ENCODE data around the gene FAM221A. TPM values are rescaled to one million over a fixed set of nuclear protein-coding genes. Genes with fewer than 3 reads are reported as not detected.

FAM221A gene
- total and polyA plus RNA-seq, 9 of the 15 experiments (the other 6 are each of a cell fraction or from before 2014, with no cell fraction given) = not detected

DNA sequence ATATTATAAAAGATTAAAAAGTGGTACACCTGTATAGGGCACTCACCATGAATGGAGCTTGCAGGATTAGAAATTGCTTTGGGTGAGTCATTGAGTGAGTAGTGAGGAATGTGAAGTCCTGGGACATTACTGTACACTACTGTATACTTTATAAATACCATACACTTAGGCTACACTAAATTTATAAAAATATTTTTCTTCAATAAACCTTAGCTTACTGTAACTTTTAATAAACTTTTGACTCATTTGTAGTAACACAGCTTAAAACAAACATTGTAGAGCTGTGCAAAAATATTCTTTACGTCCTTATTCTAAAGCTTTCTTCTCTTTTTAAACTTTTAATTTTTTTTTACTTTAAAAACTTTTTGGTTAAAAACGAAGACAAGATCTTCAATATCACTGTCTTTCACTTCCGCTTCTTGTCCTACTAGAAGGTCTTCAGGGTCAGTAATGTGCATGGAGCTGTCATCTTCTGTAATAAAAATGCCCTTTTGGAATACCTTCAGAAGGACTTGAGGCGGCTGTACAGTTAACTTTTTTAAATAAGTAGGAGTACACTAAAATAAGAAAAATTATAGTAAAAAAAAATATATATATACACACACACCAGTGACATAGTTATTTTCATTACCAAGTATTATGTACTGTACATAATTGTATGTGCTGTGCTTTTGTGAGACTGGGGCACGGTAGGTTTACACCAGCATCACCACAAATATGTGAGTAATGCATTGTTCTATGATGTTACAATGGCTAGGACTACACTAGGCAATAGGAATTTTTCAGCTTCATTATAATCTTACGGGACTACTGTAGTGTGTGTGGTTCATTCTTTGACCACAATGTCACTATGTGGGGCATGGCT lies 33.5 kb downstream of the FAM221A start:
- H4K20me1 ChIP-seq (replicated peaks; ENCODE audit: control insufficient read depth, insufficient read depth, low read length) = no peaks in the 10 kb centered on the region
- no TSS peak for BruUV-seq (replicated peaks)
- FAIRE-seq (no peak), DNase-seq (ENCODE audit: extremely low read depth in 1 of 4, low spot score in 3 of 4) (no peak), ATAC-seq (no peak)
- ChIA-PET CTCF (ENCODE audit: low intra/inter-chr PET ratio) (interaction anchor here (0.6 to 4.8 kb wide), 6 partner anchors 16 to 529 kb away, joined by 3 to 73 read pairs (median 8); no protein-coding TSS in a partner anchor), POLR2A (no interaction called here)
- TF ChIP-seq ILK (tag; IDR thresholded peaks at IDR 0.05; ENCODE audit: borderline replicate concordance, low read depth) (no peak), ZNF316 (IDR thresholded peaks at IDR 0.05) (no peak), NR1H2 (CRISPR knock-in tag; IDR thresholded peaks at IDR 0.05) (no peak), HOXB6 (CRISPR knock-in tag; IDR thresholded peaks at IDR 0.05; ENCODE audit: borderline replicate concordance) (no peak), TCF3 (CRISPR knock-in tag; IDR thresholded peaks at IDR 0.05) (no peak), GABPB1 (CRISPR knock-in tag; IDR thresholded peaks at IDR 0.05) (no peak), FUS (optimal IDR thresholded peaks at IDR 0.05; ENCODE audit: low read depth, low read length) (no peak), SRSF3 (IDR thresholded peaks at IDR 0.05; ENCODE audit: insufficient read depth, low read length) (no peak), OTX1 (CRISPR knock-in tag; IDR thresholded peaks at IDR 0.05) (no peak), ELK3 (CRISPR knock-in tag; IDR thresholded peaks at IDR 0.05) (no peak), ZNF41 (CRISPR knock-in tag; conservative IDR thresholded peaks at IDR 0.05) (no peak), NFE2 (IDR thresholded peaks at IDR 0.05; ENCODE audit: low read depth) (no peak), BRF1 (IDR thresholded peaks at IDR 0.05; ENCODE audit: borderline replicate concordance, extremely low read depth, insufficient read length) (no peak), ZNF707 (CRISPR knock-in tag; conservative IDR thresholded peaks at IDR 0.05) (no peak)
- TF ChIP-seq, protein P1, sequence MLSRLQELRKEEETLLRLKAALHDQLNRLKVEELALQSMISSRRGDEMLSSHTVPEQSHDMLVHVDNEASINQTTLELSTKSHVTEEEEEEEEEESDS (CRISPR knock-in tag; IDR thresholded peaks at IDR 0.05) = no peak
- TF ChIP-seq, protein P2, sequence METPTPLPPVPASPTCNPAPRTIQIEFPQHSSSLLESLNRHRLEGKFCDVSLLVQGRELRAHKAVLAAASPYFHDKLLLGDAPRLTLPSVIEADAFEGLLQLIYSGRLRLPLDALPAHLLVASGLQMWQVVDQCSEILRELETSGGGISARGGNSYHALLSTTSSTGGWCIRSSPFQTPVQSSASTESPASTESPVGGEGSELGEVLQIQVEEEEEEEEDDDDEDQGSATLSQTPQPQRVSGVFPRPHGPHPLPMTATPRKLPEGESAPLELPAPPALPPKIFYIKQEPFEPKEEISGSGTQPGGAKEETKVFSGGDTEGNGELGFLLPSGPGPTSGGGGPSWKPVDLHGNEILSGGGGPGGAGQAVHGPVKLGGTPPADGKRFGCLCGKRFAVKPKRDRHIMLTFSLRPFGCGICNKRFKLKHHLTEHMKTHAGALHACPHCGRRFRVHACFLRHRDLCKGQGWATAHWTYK (CRISPR knock-in tag; IDR thresholded peaks at IDR 0.05) = no peak
- intact Hi-C loops (cut with micrococcal nuclease) (loop anchor here (2.0 to 10.0 kb wide), 4 partner anchors 17 to 437 kb away; no protein-coding TSS in a partner anchor), in situ Hi-C loops (cut with MboI) (loop anchor here (25.0 kb wide), 1 partner anchor 451 kb away; no protein-coding TSS in a partner anchor)
- H3K4me1 ChIP-seq (replicated peaks in 1 of 2; ENCODE audit: control insufficient read depth in 2 of 2, insufficient read depth in 2 of 2, low read length in 2 of 2) = no peaks in the 10 kb centered on the region
- no peaks in the 10 kb centered on the region for H3K9me1 ChIP-seq (ENCODE audit: control insufficient read depth, insufficient read depth, low read length)
- H3K79me2 ChIP-seq (ENCODE audit: control insufficient read depth, insufficient read depth, low read length) = no peaks in the 10 kb centered on the region
- no peak overlapping the region for H3K9ac ChIP-seq (ENCODE audit: insufficient read depth in 1 of 2, low read depth in 2 of 2, low read length in 2 of 2)
- no peaks in the 10 kb centered on the region for H3K36me3 ChIP-seq (ENCODE audit: control insufficient read depth, insufficient read depth, low read length)
- no peak overlapping the region for H2AFZ ChIP-seq (ENCODE audit: low read depth, low read length)
- no peak overlapping the region for H3K27ac ChIP-seq (ENCODE audit: extremely low read depth, low read depth, low read length)
- H3K27me3 ChIP-seq (ENCODE audit: control insufficient read depth in 2 of 2, insufficient read depth in 2 of 2, low read length in 2 of 2) = peaks cover 0 to 6% of the 10 kb centered on the region in 2 experiments; a peak in 2 of 5 replicates
- H3K4me2 ChIP-seq (ENCODE audit: insufficient read depth, low read length) = no peak overlapping the region
- H3K4me3 ChIP-seq = no peak overlapping the region
- H3K9me3 ChIP-seq (replicated peaks; ENCODE audit: control insufficient read depth, insufficient read depth, low read depth, low read length) = no peaks in the 10 kb centered on the region
- WGBS (ENCODE audit: insufficient coverage, low coverage, missing lambda C conversion rate) = 17% methylated on average over 6 of the region's 6 CpGs

Measured in K562 (cell line).